Neural progenitor cell (in vitro differentiated cells): ENCODE measurements around the gene FKBP5.

Experiments used
- CTCF ChIP-seq: fragments of 200-600 bp; sonication (generic); IDR thresholded peaks from 2 replicates; pipeline ENCODE4 v1.5.1; 2017; ENCODE audit warnings: antibody characterized with exemption, mild to moderate bottlenecking
- EZH2 ChIP-seq: fragments of 200-600 bp; sonication (generic); IDR thresholded peaks from 2 replicates; pipeline ENCODE4 v1.6.1; 2017; ENCODE audit warnings: antibody characterized with exemption, mild to moderate bottlenecking, moderate library complexity

GRCh38 chr6:35725721-35726438 lies 37.2 kb upstream of the FKBP5 start:
- TF ChIP-seq CTCF = no peak
- TF ChIP-seq EZH2 = no peak
